GM12801 (cell line): ENCODE measurements around the gene GREB1.

Experiments used
- CTCF ChIP-seq: IDR thresholded peaks from one replicate; pipeline ENCODE4 v1.5.1; 2011; ENCODE audit warnings: control low read depth; ENCODE audit not compliant: insufficient read length; ENCODE audit errors: extremely low read depth

Gene GREB1

GRCh38 chr2:11558214-11558886 is 24.5 kb downstream of the GREB1 start:
- no peak for TF ChIP-seq CTCF

GRCh38 chr2:11559066-11559785 is 25.4 kb downstream of the GREB1 start:
- TF ChIP-seq CTCF: no peak

GRCh38 chr2:11559786-11560155 is 25.9 kb downstream of the GREB1 start:
- no peak for TF ChIP-seq CTCF

DNA sequence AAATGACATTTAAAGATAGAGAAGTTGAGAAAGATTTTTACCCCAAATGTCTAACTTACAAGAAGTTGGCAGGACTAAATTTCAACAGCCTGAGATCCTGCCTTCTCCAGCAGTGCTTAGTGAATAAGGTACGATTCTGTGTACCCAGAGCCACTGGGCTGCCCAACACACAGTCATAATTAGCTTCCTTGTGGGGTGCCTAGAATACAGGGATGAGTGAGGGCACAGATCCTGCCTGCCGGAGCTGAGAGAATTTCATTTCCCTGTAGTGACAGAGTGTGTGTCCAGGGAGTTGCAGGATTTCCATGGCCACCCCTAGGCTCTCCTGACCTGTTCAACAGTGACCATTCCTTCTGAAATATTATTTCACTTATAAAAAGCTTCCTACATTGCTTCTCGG is 27.0 kb downstream of the GREB1 start:
- TF ChIP-seq CTCF: no peak

GRCh38 chr2:11562011-11562410 is 28.2 kb downstream of the GREB1 start:
- no peak for TF ChIP-seq CTCF

DNA sequence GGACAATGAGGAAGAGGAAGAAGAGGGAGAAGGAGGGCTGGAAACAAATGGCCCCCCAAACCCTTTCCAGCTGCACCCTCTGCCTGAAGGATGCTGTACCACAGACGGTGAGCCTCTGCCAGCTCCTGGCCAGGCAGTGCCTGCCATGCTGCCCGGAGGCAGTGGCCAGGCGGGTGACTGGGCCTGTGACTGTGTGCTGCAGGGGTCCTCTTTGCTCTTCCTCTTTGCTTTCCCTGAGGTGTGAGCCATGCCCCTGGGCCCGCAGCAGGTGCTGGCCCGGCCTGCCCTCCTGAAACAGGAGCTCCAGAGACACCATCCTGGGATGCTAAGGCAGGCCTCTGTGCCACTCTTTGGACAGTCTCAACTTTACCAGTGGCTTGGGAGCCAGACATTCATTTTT is 28.6 kb downstream of the GREB1 start:
- no peak for TF ChIP-seq CTCF

DNA sequence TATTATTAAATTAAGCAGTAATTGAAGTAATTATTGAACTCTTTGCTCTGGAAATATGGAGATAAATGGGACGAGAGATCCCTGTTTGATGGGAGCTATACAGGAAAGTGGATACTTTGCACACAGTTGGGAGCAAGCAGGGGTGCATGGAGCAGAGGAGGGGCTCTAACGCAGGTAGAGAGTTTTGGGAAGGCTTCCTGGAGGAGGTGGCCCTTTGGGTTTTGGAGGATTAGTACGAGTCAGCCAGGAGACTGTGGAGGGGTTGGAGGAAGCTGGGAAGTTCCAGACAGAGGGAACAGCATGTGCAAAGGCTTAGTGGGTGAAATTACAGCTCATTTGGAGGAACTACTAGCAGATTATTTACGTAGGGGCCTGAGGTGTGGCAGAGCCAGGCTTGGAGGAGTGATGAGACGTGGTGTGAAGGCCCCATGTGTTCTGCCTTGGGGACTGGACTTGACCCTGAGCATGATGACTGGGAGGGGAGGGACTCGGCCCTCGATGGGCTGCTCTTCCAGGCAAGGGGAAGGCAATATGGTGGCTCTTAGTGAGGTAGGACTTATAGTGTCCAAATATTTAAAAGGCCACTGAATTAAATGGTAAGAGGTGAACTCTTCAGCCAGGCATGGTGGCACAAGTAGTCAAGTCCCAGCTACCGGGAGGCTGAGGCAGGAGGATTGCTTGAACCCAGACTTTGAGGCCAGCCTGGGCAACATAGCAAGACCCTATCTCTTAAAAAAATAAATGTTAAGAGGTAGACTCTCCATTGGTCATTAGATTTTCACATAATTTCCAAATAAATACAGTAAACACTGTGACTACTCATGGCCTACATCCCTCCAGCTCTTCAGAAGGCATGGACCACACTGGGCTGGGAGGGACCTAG is 30.2 kb downstream of the GREB1 start:
- no peak for TF ChIP-seq CTCF
